Activated CD8-positive, alpha-beta T cell treated with anti-CD3 and anti-CD28 coated beads for 36 hours (primary cell): Measurements from ENCODE around the gene ZBTB4. TPM values are rescaled to one million over a fixed set of nuclear protein-coding genes. Genes with fewer than 3 reads are reported as not detected.

Source experiments
- ATAC-seq: fragments of 200-7000 bp; cut with Tn5 transposase; one replicate; pipeline ENCODE4 v1.10.0; 2021; ENCODE audit warnings: mild to moderate bottlenecking, moderate library complexity
- CTCF ChIA-PET: fragments of 350-600 bp; sonication (Branson Sonifier 250); formaldehyde crosslinking; loops from one replicate; lab custom pipeline; 2021; ENCODE audit warnings: antibody characterized with exemption; lab: Charles Lee
- POLR2A ChIA-PET: fragments of 350-600 bp; sonication (Branson Sonifier 250); formaldehyde crosslinking; loops from one replicate; lab custom pipeline; 2021; ENCODE audit warnings: antibody characterized with exemption; lab: Charles Lee
- DNase-seq: peaks from one replicate; pipeline ENCODE4 v3.0.0-alpha.2; 2020
- H3K27ac Mint-ChIP-seq: one replicate; pipeline ENCODE4 v1.8.0; 2021; ENCODE audit warnings: mild to moderate bottlenecking, mixed read lengths
- H3K27me3 Mint-ChIP-seq: one replicate; pipeline ENCODE4 v1.8.0; 2021; ENCODE audit warnings: mixed read lengths
- H3K36me3 Mint-ChIP-seq: one replicate; pipeline ENCODE4 v1.8.0; 2021; ENCODE audit warnings: low read depth, mixed read lengths
- H3K4me1 Mint-ChIP-seq: one replicate; pipeline ENCODE4 v1.8.0; 2021; ENCODE audit warnings: low read depth, mixed read lengths
- H3K4me3 Mint-ChIP-seq: one replicate; pipeline ENCODE4 v1.8.0; 2021; ENCODE audit warnings: mild to moderate bottlenecking, moderate library complexity, mixed read lengths
- H3K9me3 Mint-ChIP-seq: one replicate; pipeline ENCODE4 v1.8.0; 2021; ENCODE audit warnings: mixed read lengths
- CTCF ChIP-seq: fragments of 200-600 bp; IDR thresholded peaks from one replicate; pipeline ENCODE4 v1.8.0; 2022; ENCODE audit warnings: antibody characterized with exemption, mild to moderate bottlenecking
- intact Hi-C: fragments of 100-400 bp; cut with micrococcal nuclease; formaldehyde crosslinking; loops from one replicate; pipeline ENCODE4 v1.10.0; 2022
- total RNA-seq, 2 experiments: library from RNA; stranded (reverse); gene quantifications; one replicate each; pipeline ENCODE4 v1.2.3, GENCODE V29; 2021

ZBTB4 gene
- total RNA-seq, 2 experiments from 2014 or later = 24.3 to 24.6 TPM

- H3K27me3 Mint-ChIP-seq = peaks cover 35% of the 10 kb centered on the region
- H3K4me3 Mint-ChIP-seq = peak overlapping the region; percentile 94
- TF ChIP-seq CTCF = no peak
- ATAC-seq (no peak), DNase-seq (peak; percentile 72)
- ChIA-PET CTCF (interaction anchor here (0.7 to 4.4 kb wide), 6 partner anchors 17 to 123 kb away, joined by 3 to 68 read pairs (median 26); partner anchors contain the start of genes PLSCR3, SLC35G6, TMEM95 and ZBTB4), POLR2A (interaction anchor here (0.5 to 8.8 kb wide), 6 partner anchors 16 to 249 kb away, joined by 3 to 83 read pairs (median 29); partner anchors contain the start of genes POLR2A, SLC35G6, TP53 and ZBTB4)
- intact Hi-C loops = loop anchor here (5.0 kb wide), 3 partner anchors 44 to 124 kb away; partner anchors contain the start of genes KCTD11, POLR2A, SENP3 and SLC35G6
- H3K27ac Mint-ChIP-seq = peak overlapping the region; percentile 7
- no peaks in the 10 kb centered on the region for H3K9me3 Mint-ChIP-seq
- peaks cover 21% of the 10 kb centered on the region for H3K36me3 Mint-ChIP-seq
- peaks cover 31% of the 10 kb centered on the region for H3K4me1 Mint-ChIP-seq
Measured at GRCh38 chr17:7437950-7438614, 41.3 kb downstream of the ZBTB4 start.

GRCh38 chr17:7437369-7437863 lies 42.0 kb downstream of the ZBTB4 start:
- ChIA-PET CTCF (interaction anchor here (0.6 to 4.4 kb wide), 33 partner anchors 8 to 152 kb away, joined by 3 to 68 read pairs (median 5); partner anchors contain the start of genes CHRNB1, MPDU1, NEURL4 and POLR2A), POLR2A (interaction anchor here (0.6 to 8.8 kb wide), 21 partner anchors 8 to 396 kb away, joined by 3 to 83 read pairs (median 5); partner anchors contain the start of genes CHRNB1, MPDU1, POLR2A and SENP3)
- no peaks in the 10 kb centered on the region for H3K9me3 Mint-ChIP-seq
- no peak for TF ChIP-seq CTCF
- H3K36me3 Mint-ChIP-seq = peaks cover 21% of the 10 kb centered on the region
- no peak overlapping the region for H3K27ac Mint-ChIP-seq
- intact Hi-C loops = loop anchor here (5.0 kb wide), 3 partner anchors 45 to 125 kb away; partner anchors contain the start of genes KCTD11, POLR2A, SENP3 and SLC35G6
- H3K4me3 Mint-ChIP-seq = peak overlapping the region; percentile 94
- peaks cover 31% of the 10 kb centered on the region for H3K4me1 Mint-ChIP-seq
- no peak for ATAC-seq
- peaks cover 29% of the 10 kb centered on the region for H3K27me3 Mint-ChIP-seq
- peak; percentile 16 for DNase-seq

GRCh38 chr17:7436556-7437368 lies 42.7 kb downstream of the ZBTB4 start:
- TF ChIP-seq CTCF = peak; percentile 85
- H3K27me3 Mint-ChIP-seq = peaks cover 25% of the 10 kb centered on the region
- peak overlapping the region; percentile 97 for H3K27ac Mint-ChIP-seq
- CTCF ChIA-PET = interaction anchor here (0.6 to 4.4 kb wide), 46 partner anchors 9 to 250 kb away, joined by 3 to 68 read pairs (median 4); partner anchors contain the start of genes CHRNB1, MPDU1, NEURL4 and POLR2A
- intact Hi-C loops = loop anchor here (5.0 kb wide), 3 partner anchors 46 to 126 kb away; partner anchors contain the start of genes KCTD11, POLR2A, SENP3 and SLC35G6
- H3K4me3 Mint-ChIP-seq = peak overlapping the region; percentile 94
- H3K9me3 Mint-ChIP-seq = no peaks in the 10 kb centered on the region
- POLR2A ChIA-PET = interaction anchor here (0.6 to 8.8 kb wide), 33 partner anchors 8 to 406 kb away, joined by 3 to 83 read pairs (median 4); partner anchors contain the start of genes CHRNB1, MPDU1, POLR2A and SENP3
- DNase-seq = peak; percentile 86
- peaks cover 31% of the 10 kb centered on the region for H3K4me1 Mint-ChIP-seq
- peaks cover 21% of the 10 kb centered on the region for H3K36me3 Mint-ChIP-seq
- peak; percentile 63 for ATAC-seq

- H3K36me3 Mint-ChIP-seq = peaks cover 21% of the 10 kb centered on the region
- H3K27me3 Mint-ChIP-seq = peaks cover 19% of the 10 kb centered on the region
- ChIA-PET CTCF (interaction anchor here (0.6 to 4.4 kb wide), 34 partner anchors 10 to 459 kb away, joined by 3 to 68 read pairs (median 4); partner anchors contain the start of genes CHRNB1, MPDU1, NEURL4 and POLR2A), POLR2A (interaction anchor here (0.6 to 8.8 kb wide), 31 partner anchors 9 to 407 kb away, joined by 3 to 83 read pairs (median 4); partner anchors contain the start of genes CHRNB1, MPDU1, POLR2A and SENP3)
- H3K27ac Mint-ChIP-seq = peak overlapping the region; percentile 97
- peak; percentile 18 for ATAC-seq
- H3K9me3 Mint-ChIP-seq = no peaks in the 10 kb centered on the region
- H3K4me1 Mint-ChIP-seq = peaks cover 30% of the 10 kb centered on the region
- TF ChIP-seq CTCF = peak; percentile 44
- H3K4me3 Mint-ChIP-seq = peak overlapping the region; percentile 94
- DNase-seq = peak; percentile 78
- intact Hi-C loops = loop anchor here (1.0 to 5.0 kb wide), 4 partner anchors 32 to 126 kb away; partner anchors contain the start of genes KCTD11, POLR2A, SENP3 and SLC35G6
Measured at GRCh38 chr17:7435676-7436555, 43.5 kb downstream of the ZBTB4 start.
